Measurements from ENCODE around the gene SOS2. TPM values are rescaled to one million over a fixed set of nuclear protein-coding genes. Genes with fewer than 3 reads are reported as not detected.

Gene SOS2
- total RNA-seq, 1 experiment from 2014 or later = 9.4 TPM

- Histone ChIP-seq H3K18ac (ENCODE audit: insufficient read length, low read depth, low read length) (no peak overlapping the region), H3T11ph (ENCODE audit: low read length) (no peak overlapping the region), H3K79me1 (ENCODE audit: insufficient read depth, low read depth, low read length, poor library complexity, severe bottlenecking) (no peaks in the 10 kb centered on the region), H2AK5ac (ENCODE audit: insufficient read length, low read length) (no peak overlapping the region), H3K9ac (ENCODE audit: extremely low read depth, insufficient read length, low read length) (no peak overlapping the region), H4K8ac (replicated peaks; ENCODE audit: insufficient read length, low read depth, low read length) (no peak overlapping the region), H4K5ac (ENCODE audit: insufficient read length, low read depth, low read length) (no peak overlapping the region), H3K4ac (ENCODE audit: low read depth, low read length) (no peak overlapping the region), H3K14ac (ENCODE audit: insufficient read depth, low read length) (no peak overlapping the region), H2AFZ (ENCODE audit: low read length) (no peak overlapping the region), H3K4me1 (ENCODE audit: insufficient read depth, low read length) (no peaks in the 10 kb centered on the region), H2BK20ac (ENCODE audit: low read depth, low read length, poor library complexity, severe bottlenecking) (no peak overlapping the region), H3K9me3 (ENCODE audit: control insufficient read depth, low read depth, low read length) (no peaks in the 10 kb centered on the region), H3K23me2 (ENCODE audit: insufficient read length, low read depth, low read length, poor library complexity, severe bottlenecking) (no peaks in the 10 kb centered on the region), H2BK12ac (ENCODE audit: insufficient read length, low read depth, low read length) (no peak overlapping the region), H3K4me2 (ENCODE audit: insufficient read depth, insufficient read length, low read length) (no peak overlapping the region), H2BK120ac (ENCODE audit: low read depth, low read length, poor library complexity, severe bottlenecking) (no peak overlapping the region), H2BK15ac (ENCODE audit: low read depth, low read length) (no peak overlapping the region), H3K79me2 (ENCODE audit: insufficient read depth, low read length) (no peaks in the 10 kb centered on the region), H3K27ac (ENCODE audit: insufficient read length, low read depth, low read length) (no peak overlapping the region), H4K91ac (ENCODE audit: insufficient read length, low read depth, low read length) (no peak overlapping the region), H3K23ac (ENCODE audit: insufficient read length, low read depth, low read length) (no peak overlapping the region), H3K56ac (ENCODE audit: insufficient read length, low read depth, low read length) (no peak overlapping the region), H2BK5ac (ENCODE audit: insufficient read length, low read length) (no peak overlapping the region), H3K27me3 (ENCODE audit: insufficient read depth, low read length) (no peaks in the 10 kb centered on the region), H4K20me1 (ENCODE audit: control insufficient read depth, insufficient read depth, insufficient read length) (no peaks in the 10 kb centered on the region)
- H3K27me3 Mint-ChIP-seq (ENCODE audit: low read depth) = no peaks in the 10 kb centered on the region
- no peak overlapping the region for H3K4me3 Mint-ChIP-seq
- no peak for DNase-seq
- H3K27ac Mint-ChIP-seq = no peak overlapping the region
- WGBS (ENCODE audit: extremely low coverage, insufficient read length, low lambda C conversion rate) = no CpG with 5 or more reads among the region's 6 CpGs
- TF ChIP-seq CTCF (conservative IDR thresholded peaks at IDR 0.05) = no peak
- peaks cover 2 to 4% (median 4%) of the 10 kb centered on the region in 3 experiments; a peak in 5 of 7 replicates for H3K36me3 Mint-ChIP-seq (ENCODE audit: insufficient read depth in 1 of 3, low read depth in 3 of 3)
- H3K4me1 Mint-ChIP-seq = peaks cover 5 to 8% of the 10 kb centered on the region in 2 experiments
- H3K9me3 Mint-ChIP-seq = no peaks in the 10 kb centered on the region
Measured at GRCh38 chr14:50122291-50122690, 109.1 kb downstream of the SOS2 start.

All from H9 (cell line).